Fibroblast of lung (primary cell): Measurements from ENCODE around the gene ASPDH.

Experiments used
- CTCF ChIP-seq, 2 donors: IDR thresholded peaks in 1 of 2; conservative IDR thresholded peaks in 1 of 2; 1 replicate in 1 of 2; 2 replicates in 1 of 2; pipeline ENCODE4 v1.5.1; 2011 to 2012; ENCODE audit warnings: low read length in 2 of 2, control low read depth in 1 of 2, inconsistent platforms in 1 of 2, low read depth in 1 of 2, mild to moderate bottlenecking in 1 of 2
- EZH2 ChIP-seq: IDR thresholded peaks from 2 replicates; pipeline ENCODE4 v1.5.1; 2012; ENCODE audit warnings: low read length, control low read depth, mild to moderate bottlenecking; ENCODE audit errors: missing control alignments

GRCh38 chr19:50464348-50464747 lies 49.4 kb downstream of the ASPDH start:
- TF ChIP-seq CTCF (conservative IDR thresholded peaks at IDR 0.05 in 1 of 2, IDR thresholded peaks at IDR 0.05 in 1 of 2; ENCODE audit: low read depth in 1 of 2, low read length in 2 of 2), result no peak
- TF ChIP-seq EZH2, result no peak
